Choroid plexus epithelial cell (primary cell): ENCODE data around the gene LIN7B.

Experiments used
- DNase-seq: peaks from one replicate; pipeline ENCODE4 v3.0.0-alpha.2; 2010; ENCODE audit warnings: low read depth
- H3K4me3 ChIP-seq: 2 replicates; pipeline ENCODE4 v1.5.1; 2011; ENCODE audit warnings: low read depth, mild to moderate bottlenecking, control low read depth, low read length, moderate library complexity
- TF ChIP-seq, protein P1 (sequence below): conservative IDR thresholded peaks from 2 replicates; pipeline ENCODE4 v1.5.1; 2011; ENCODE audit warnings: low read depth, mild to moderate bottlenecking, control low read depth, inconsistent platforms, low read length, moderate library complexity

LIN7B gene

DNA sequence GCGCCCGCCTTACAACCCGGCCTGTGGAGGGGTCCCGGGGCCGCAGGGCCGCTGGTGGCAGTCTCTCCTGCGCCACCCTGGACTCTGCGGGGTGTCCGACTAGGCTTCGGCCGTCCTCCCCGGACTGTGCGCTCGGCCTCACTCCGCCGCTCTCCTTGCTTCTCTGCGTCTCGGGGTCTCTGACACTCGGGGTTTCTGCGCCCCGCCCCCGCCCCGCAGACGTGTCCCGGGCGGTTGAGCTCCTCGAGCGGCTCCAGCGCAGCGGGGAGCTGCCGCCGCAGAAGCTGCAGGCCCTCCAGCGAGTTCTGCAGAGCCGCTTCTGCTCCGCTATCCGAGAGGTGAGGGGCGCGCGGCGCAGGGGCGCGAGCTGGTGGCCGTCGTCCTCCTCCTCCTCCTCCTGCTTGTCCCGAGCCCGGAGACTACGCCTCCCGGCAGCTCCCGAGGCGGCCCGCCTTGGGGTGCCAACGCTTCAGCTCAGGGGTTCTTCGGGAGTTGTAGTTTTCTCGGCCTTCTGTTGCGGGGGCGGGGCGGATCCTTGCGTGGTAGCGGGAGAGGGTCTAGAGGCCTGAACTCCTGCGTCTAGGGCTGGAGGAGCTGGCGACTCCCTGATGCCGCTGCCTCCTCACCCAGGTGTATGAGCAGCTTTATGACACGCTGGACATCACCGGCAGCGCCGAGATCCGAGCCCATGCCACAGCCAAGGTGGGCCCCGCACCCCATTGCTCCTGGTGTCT is 627 bp downstream of the LIN7B start:
- peak; percentile 66 for DNase-seq
- TF ChIP-seq, protein P1, sequence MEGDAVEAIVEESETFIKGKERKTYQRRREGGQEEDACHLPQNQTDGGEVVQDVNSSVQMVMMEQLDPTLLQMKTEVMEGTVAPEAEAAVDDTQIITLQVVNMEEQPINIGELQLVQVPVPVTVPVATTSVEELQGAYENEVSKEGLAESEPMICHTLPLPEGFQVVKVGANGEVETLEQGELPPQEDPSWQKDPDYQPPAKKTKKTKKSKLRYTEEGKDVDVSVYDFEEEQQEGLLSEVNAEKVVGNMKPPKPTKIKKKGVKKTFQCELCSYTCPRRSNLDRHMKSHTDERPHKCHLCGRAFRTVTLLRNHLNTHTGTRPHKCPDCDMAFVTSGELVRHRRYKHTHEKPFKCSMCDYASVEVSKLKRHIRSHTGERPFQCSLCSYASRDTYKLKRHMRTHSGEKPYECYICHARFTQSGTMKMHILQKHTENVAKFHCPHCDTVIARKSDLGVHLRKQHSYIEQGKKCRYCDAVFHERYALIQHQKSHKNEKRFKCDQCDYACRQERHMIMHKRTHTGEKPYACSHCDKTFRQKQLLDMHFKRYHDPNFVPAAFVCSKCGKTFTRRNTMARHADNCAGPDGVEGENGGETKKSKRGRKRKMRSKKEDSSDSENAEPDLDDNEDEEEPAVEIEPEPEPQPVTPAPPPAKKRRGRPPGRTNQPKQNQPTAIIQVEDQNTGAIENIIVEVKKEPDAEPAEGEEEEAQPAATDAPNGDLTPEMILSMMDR, result no peak
- H3K4me3 ChIP-seq, result peak overlapping the region; percentile 79

DNA sequence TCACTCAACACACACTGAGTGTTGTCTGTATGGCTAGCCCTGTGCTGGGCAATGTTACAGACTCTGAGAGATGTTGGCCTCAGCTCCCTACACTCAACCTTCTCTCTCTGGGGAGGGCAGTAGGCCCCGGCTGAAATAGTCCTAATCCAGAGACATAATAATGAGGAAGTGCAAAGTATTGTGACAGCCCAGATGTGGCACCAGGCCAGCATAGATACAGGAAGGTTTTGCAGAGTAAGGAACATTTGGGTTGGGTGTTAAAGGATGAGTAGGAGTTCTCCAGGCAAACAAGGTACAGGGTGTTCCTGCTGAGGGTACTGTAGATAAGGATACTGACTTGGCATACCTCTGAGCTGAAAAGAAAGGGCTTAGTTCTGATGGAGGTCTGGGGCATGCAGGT is 2.4 kb downstream of the LIN7B start:
- no peak overlapping the region for H3K4me3 ChIP-seq
- DNase-seq, result no peak
- TF ChIP-seq, protein P1, result no peak

DNA sequence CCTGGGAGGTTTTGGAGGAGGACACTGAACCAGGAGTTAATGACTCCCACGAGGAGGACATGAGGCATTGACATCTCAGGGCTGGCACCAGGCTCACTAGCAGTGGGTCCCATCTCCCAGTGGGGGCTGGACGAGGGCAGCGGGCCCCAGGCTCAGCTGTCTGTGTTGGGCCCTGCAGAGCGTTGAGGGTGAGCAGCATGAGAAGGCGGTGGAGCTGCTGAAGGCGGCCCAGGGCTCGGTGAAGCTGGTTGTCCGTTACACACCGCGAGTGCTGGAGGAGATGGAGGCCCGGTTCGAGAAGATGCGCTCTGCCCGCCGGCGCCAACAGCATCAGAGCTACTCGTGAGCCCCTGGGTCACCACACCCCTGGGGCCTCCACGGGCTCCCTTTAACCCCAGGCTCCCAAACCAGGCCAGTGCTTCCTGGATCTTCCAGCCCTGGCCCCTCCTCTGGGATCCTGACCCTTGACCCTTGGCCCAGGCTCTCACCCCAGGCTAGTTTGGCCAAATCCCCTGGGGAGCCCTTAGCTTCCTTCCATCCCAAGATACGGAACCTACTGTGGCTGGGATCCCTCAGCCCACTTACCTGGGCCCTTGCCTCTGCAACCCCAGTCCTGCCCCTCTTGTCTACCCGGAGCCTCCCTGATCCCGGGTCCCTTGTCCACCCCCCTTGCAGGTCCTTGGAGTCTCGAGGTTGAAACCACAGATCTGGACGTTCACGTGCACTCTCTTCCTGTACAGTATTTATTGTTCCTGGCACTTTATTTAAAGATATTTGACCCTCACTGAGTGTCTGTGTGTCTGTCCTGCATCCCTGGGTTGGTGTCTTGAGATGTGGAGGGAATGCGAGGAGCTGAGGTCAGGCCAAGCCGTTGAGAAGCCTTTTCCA is 3.8 kb downstream of the LIN7B start:
- peak overlapping the region; percentile 73 for H3K4me3 ChIP-seq
- TF ChIP-seq, protein P1, result no peak
- no peak for DNase-seq

DNA sequence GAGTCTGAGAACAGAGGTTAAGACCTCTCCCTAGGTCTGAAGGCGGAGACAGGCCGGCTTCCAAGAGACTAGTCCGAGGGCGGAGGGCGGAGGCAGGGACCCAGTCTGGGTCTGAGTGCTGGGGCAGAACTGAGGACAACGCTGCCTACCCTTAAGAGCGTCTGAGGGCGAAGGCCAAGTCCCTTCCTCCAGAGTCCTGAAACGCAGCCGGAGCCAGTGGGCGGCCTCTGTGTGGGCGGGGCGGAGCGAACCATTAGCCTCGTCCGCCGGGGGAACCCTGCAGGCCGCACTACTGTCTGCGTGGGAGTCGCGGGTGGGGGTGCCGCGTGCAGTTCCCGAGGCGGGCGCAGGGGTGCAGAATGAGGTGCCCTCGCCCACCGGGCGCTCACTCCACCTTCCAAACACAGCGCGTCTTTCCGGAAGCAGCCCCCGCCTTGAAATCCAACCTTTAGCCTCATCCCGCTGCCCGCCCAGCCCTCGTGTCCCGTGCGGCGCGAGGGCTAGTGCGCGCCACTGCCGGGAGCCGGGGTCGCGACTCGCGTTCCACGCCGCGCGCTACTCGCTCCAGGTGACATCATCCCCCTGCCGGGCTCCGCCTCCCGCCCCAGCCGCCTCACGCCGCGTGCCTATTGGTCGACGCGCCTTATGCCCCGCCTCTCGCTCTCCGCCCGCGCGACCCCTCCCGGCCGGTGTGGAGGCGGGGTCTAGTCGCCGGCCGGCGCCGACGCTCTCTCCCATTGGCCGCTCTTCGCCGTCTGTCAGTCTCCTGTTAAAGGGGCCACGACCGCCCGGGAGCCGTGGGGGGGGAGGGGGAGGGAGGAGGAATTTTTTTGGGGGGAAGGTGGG is 4.6 kb downstream of the LIN7B start, which contains the start of gene C19orf73:
C19orf73 (minus strand) TSS at position 579 of the 846 bp plus-strand sequence; CDS start at position 458, 121 bp downstream.
- DNase-seq, result peak; percentile 96
- peak within 1 kb of the TSS; percentile 73 for H3K4me3 ChIP-seq
- TF ChIP-seq, protein P1, result no peak

DNA sequence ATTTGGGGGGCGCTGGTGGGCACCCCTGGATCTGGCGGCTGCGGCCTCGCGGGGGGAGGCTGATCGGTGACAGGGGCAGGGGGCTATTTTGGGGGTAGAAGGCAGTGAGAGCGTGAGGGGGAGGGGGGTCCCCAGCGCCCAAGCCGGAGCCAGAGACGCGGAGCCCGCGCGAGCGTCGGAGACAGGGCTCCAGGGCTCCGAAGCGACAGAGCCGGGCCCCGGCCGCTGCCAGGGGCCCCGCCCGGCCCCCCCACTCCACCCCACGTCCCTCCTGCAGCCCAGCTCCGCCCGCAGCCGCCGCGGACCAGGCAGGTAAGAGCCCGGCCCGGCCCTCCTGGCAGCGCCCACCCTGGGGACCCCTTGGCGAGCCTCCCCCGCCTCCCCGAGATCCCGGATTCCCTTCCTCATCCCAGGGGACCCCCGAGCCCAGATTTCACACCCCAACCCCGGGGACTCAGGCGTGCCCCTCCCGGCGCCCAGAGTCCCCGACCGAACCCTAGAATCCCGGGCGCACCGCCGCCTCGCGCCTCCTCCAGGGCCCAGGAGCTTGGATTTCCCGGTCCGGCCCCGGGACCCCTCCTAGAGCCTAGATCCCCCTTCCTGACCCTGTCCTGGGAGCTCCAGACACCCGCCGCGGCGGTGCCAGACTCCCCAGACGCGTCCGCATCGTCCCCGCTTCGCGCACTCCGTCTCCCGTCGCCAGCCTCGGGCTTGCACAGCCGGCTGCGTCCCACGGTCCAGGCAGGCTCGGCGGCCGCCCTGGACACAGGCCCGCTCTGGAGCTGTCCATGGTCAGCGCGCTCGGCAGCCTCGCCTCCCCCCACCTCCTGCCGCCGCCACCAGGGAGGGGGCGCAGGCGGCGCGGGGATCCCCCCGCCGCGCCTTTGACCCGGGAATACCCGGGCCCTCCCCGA is 5.5 kb downstream of the LIN7B start, which contains the start of gene PPFIA3:
PPFIA3 (plus strand) TSS at position 134 of the 914 bp plus-strand sequence. CDS start 8,330 bp downstream, outside the sequence.
- H3K4me3 ChIP-seq, result peak within 1 kb of the TSS; percentile 73
- TF ChIP-seq, protein P1, result no peak
- peak; percentile 69 for DNase-seq
